GM10266 (cell line): Measurements from ENCODE around the gene SLC16A9.

Source experiments
- DNase-seq: peaks from one replicate; pipeline ENCODE4 v3.0.0; 2012; ENCODE audit errors: extremely low spot score
- TF ChIP-seq, protein P1 (sequence below): IDR thresholded peaks from 2 replicates; pipeline ENCODE4 v1.5.1; 2012; ENCODE audit warnings: mild to moderate bottlenecking, low read depth; ENCODE audit not compliant: control insufficient read depth, insufficient read depth; ENCODE audit errors: missing control alignments

The SLC16A9 gene

DNA sequence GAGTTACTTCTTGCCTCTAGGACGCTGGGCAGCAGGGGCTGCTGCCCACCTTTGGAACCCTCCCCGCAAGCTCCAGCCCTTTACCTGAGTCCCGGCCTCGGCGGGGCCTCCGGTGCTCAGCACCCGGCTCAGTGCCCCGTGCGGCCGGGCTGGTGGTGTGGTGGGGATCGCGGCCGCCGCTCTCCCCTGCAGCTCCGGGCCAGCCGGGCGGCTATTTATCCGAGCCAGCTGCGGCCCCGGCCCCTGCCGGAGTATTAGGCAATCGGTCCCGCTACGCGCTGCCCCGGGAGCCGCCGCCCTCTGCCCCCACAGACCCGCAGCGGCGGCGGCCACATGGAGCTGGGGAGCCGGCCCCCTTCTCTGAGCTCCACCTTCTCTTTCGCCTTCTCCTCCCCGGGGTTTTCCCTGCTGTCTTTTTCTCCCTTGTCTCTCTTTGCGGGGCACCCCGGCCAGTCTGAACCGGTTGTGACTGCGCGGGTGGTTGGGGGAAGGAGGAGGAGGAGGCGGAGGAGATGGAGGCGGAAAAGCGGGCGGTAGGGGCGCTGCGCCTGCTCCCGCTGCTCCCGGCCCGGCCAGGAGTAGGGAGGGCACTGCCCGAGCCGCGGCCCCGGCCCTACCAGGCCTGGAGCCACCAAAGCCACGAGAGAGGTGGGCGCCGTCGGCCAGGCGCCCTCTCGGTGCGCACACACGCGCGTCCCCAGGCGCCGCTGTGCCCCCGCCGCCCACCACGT lies at the start of gene SLC16A9:
TSS of gene SLC16A9 (minus strand) at position 456 of the 731 bp plus-strand sequence. CDS start 25,559 bp downstream, outside the sequence.
- TF ChIP-seq, protein P1, sequence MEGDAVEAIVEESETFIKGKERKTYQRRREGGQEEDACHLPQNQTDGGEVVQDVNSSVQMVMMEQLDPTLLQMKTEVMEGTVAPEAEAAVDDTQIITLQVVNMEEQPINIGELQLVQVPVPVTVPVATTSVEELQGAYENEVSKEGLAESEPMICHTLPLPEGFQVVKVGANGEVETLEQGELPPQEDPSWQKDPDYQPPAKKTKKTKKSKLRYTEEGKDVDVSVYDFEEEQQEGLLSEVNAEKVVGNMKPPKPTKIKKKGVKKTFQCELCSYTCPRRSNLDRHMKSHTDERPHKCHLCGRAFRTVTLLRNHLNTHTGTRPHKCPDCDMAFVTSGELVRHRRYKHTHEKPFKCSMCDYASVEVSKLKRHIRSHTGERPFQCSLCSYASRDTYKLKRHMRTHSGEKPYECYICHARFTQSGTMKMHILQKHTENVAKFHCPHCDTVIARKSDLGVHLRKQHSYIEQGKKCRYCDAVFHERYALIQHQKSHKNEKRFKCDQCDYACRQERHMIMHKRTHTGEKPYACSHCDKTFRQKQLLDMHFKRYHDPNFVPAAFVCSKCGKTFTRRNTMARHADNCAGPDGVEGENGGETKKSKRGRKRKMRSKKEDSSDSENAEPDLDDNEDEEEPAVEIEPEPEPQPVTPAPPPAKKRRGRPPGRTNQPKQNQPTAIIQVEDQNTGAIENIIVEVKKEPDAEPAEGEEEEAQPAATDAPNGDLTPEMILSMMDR: no peak

GRCh38 chr10:59757966-59758365 lies 48.3 kb upstream of the SLC16A9 start:
- no peak for DNase-seq

More for the DNA sequence above, at the start of gene SLC16A9:
- peak; percentile 78 for DNase-seq

DNA sequence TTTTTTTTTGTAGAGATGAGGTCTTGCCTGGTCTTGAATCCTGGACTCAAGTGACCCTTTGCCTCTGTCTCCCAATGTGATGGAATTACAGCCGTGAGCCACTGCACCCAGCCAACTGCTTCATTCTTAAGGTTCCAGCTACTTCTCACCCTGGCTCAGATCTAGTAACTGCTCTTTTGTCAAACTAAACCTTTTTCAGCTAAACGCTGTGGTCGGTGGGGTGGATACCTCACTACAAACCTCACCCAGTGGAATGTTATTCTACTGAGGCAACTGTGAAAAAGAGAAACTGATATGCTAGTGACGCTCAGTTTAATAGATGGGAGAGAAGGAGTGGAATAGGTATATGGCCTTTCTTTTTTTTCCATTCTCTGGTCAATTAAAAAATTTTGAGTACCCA lies 45.3 kb upstream of the SLC16A9 start:
- DNase-seq: no peak
- TF ChIP-seq, protein P1: no peak

More at GRCh38 chr10:59757966-59758365, 48.3 kb upstream of the SLC16A9 start:
- TF ChIP-seq, protein P1: no peak

- DNase-seq: no peak
- TF ChIP-seq, protein P1: no peak
Observed at GRCh38 chr10:59753267-59753666, 43.6 kb upstream of the SLC16A9 start, which contains the start of gene MRLN. Gene MRLN, minus strand, starts transcription at chr10:59753455.

DNA sequence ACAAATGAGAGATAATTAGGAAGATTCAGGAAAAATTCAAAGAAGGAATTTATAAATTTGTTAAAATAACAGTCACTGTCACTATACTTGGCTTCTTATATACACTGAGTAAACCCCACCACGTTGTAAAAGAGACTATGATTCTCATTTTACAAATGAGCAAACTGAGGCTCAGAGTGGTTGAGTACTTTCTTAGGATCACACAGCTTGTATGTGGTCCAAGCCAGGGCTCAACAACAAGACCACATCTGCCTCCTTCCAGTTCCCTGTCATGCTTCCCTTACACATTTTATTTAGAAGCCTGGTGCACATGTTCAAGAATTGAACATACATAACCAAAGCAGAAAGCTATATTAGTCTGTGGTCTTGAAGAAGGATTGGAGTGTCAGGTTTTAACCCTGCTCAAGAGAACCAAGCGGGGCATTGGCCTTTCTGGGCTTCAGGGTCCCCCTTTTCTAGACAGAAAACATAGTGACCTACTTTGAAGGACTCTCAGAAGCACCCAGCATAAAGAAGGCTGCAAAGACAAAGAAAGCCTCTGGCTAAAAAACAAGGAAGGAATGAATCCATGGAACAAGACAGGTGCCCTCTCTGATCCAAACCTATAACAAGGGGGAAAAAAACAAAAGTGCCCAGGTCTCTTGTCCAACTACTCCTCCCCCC lies 42.8 kb upstream of the SLC16A9 start:
- TF ChIP-seq, protein P1: no peak
- DNase-seq: no peak

DNA sequence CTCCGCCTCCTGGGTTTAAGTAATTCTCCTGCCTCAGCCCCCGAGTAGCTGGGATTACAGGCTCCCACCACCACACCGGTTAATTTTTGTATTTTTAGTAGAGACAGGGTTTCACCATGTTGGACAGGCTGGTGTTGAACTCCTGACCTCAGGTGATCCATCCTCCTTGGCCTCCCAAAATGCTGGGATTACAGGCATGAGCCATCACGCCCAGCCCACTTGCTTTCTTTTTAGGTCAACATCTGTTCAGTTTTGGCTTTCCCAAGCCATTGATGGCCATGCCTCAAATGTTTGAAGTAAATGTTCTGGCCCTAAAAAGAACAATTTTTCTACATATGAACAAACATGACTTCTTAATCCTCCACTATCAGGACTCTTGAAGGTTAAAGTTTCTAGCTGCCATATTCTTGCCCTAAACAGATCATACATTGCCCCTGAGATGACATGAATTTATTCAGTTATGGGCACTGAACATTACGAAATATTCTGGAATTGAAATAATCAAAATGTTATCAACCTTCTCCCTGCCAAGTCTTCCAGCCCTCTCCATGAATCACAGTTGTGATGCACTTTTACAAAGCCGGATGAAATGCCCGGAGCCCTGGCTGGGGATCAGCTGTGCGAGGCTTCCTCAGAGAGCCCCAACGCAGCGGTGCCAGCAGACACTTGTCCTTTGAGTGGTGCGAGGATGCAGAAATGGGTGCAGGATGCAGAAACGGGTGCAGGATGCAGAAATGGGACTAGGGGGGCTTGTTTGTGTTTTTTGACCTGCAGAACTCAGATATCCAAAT lies 40.7 kb upstream of the SLC16A9 start:
- TF ChIP-seq, protein P1: no peak
- no peak for DNase-seq

GRCh38 chr10:59748834-59749233 lies 39.2 kb upstream of the SLC16A9 start:
- no peak for DNase-seq
- TF ChIP-seq, protein P1: no peak
